Spinal cord (tissue), 10 donors: Measurements from ENCODE around the gene GABRD. TPM values are rescaled to one million over a fixed set of nuclear protein-coding genes. Genes with fewer than 3 reads are reported as not detected.

Source experiments
- DNase-seq, 6 donors: peaks; one replicate each; pipeline versions ENCODE4 v3.0.0 to v3.0.0-alpha.2; 2013 to 2015; ENCODE audit warnings: low spot score in 6 of 6, low read depth in 4 of 6
- H3K27ac ChIP-seq: one replicate; pipeline ENCODE4 v1.5.1; 2013; ENCODE audit warnings: low read depth, low read length, control low read depth
- H3K27me3 ChIP-seq: one replicate; pipeline ENCODE4 v1.6.1; 2013; ENCODE audit warnings: low read length; ENCODE audit not compliant: control insufficient read depth, insufficient read depth
- H3K36me3 ChIP-seq: one replicate; pipeline ENCODE4 v1.6.1; 2013; ENCODE audit warnings: low read length; ENCODE audit not compliant: control insufficient read depth, insufficient read depth
- H3K4me1 ChIP-seq: one replicate; pipeline ENCODE4 v1.6.1; 2013; ENCODE audit warnings: low read length; ENCODE audit not compliant: control insufficient read depth, insufficient read depth
- H3K4me3 ChIP-seq: one replicate; pipeline ENCODE4 v1.5.1; 2013; ENCODE audit warnings: low read depth, low read length, control low read depth
- H3K9me3 ChIP-seq: one replicate; pipeline ENCODE4 v1.6.1; 2013; ENCODE audit warnings: low read length; ENCODE audit not compliant: control insufficient read depth, insufficient read depth
- WGBS: methylation state at CpG from one replicate; pipeline ENCODE4 v1.1.5; 2013; ENCODE audit warnings: missing lambda C conversion rate; ENCODE audit not compliant: insufficient coverage; 5-methylcytosine and 5-hydroxymethylcytosine counted together
- polyA plus RNA-seq, 2 donors: library from polyadenylated mRNA; unstranded; fragments of 120-200 nt; gene quantifications; one replicate each; pipeline ENCODE4 v1.2.1, GENCODE V29; 2013; ENCODE audit not compliant: insufficient read length in 2 of 2
- total RNA-seq, 2 donors: library from RNA; depleted of rRNA in 1 of 2; stranded (reverse); fragments of 120-200 nt in 1 of 2; fragments of >200 nt in 1 of 2; gene quantifications; one replicate each; pipeline versions ENCODE4 v1.2.3 to v1.2.4, GENCODE V29; 2013 to 2014
- donor health status: healthy.

The GABRD gene
- total and polyA plus RNA-seq, 4 donors: 0.88 to 5.2 (median 2.7) TPM

DNA sequence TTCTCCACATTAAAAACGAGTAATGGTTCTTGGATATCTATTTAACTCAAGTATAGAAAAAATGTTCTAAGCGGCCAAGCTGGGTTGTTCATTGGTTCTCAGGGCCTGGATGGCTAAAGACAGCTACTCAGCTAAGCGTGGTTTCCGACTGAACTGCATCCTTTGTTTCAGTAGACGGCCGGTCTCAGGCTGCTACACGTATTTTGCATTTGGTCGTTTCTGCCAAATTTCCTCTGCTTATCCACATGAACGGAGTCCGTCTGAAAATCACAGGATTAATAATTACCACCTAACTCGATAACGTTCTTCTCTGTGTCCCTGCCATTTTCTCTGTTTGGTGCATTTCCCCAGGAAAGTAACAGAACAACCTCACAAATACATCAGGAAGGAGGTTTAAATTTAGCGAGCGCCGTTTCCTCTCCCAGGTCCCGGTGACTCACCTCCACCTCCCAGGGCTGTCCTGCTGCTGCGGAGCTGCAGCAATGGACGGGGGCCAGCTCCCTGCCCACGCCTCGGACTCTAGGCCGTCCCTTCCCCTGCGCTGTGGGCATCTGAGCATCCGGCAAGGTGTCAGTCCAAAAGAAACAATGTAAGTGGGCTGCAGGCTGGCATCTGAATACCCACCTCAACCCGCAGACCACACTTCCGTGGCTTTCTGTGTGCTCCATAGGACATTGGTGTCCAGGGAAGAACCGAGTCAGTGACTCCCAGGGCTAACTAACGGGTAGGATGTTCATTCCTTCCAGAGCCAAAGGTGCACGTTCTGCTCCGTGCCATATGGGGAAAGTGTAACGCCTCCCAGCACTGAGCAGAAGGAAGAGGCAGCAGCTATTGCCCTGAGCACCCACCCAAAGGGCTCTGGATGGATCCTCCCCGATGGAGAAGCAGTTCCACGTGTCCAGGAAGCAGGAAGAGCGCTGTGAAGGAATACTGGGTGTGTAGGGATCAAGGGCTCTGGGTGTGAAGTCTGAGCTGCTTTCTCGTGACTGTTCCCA is 4.1 kb upstream of the GABRD start:
- Histone ChIP-seq H3K27me3 (peaks cover 28% of the 10 kb centered on the region), H3K4me1 (peaks cover 11% of the 10 kb centered on the region), H3K27ac (no peak overlapping the region), H3K9me3 (no peaks in the 10 kb centered on the region), H3K4me3 (no peak overlapping the region), H3K36me3 (no peaks in the 10 kb centered on the region)
- WGBS: 69% methylated on average over 32 of the region's 34 CpGs
- DNase-seq: peak in 1 of 6 donors; percentile 24

DNA sequence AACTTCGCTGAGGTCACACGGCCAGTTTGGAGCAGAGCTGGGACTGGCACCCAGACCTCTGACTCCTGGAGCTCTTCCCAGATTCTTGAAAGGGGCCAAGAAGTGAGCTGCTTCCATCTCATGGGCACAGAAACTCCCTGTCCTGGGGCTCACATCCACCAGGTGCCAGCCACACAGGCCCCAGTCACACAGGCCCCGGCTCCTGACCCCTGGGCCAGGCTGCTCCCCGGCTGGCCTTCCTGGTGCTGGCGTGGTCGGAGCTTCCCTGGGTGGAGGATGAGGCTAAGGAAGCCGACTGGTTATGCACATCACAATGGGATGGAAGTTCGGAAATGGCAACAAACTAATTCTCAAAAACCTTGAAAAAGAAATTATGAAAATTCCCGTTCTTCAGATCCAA is 3.0 kb upstream of the GABRD start:
- DNase-seq: no peak
- Histone ChIP-seq H3K9me3 (no peaks in the 10 kb centered on the region), H3K27ac (no peak overlapping the region), H3K4me1 (peaks cover 14% of the 10 kb centered on the region), H3K4me3 (no peak overlapping the region), H3K36me3 (no peaks in the 10 kb centered on the region), H3K27me3 (peaks cover 39% of the 10 kb centered on the region)
- 73% methylated on average over 5 of the region's 9 CpGs for WGBS

DNA sequence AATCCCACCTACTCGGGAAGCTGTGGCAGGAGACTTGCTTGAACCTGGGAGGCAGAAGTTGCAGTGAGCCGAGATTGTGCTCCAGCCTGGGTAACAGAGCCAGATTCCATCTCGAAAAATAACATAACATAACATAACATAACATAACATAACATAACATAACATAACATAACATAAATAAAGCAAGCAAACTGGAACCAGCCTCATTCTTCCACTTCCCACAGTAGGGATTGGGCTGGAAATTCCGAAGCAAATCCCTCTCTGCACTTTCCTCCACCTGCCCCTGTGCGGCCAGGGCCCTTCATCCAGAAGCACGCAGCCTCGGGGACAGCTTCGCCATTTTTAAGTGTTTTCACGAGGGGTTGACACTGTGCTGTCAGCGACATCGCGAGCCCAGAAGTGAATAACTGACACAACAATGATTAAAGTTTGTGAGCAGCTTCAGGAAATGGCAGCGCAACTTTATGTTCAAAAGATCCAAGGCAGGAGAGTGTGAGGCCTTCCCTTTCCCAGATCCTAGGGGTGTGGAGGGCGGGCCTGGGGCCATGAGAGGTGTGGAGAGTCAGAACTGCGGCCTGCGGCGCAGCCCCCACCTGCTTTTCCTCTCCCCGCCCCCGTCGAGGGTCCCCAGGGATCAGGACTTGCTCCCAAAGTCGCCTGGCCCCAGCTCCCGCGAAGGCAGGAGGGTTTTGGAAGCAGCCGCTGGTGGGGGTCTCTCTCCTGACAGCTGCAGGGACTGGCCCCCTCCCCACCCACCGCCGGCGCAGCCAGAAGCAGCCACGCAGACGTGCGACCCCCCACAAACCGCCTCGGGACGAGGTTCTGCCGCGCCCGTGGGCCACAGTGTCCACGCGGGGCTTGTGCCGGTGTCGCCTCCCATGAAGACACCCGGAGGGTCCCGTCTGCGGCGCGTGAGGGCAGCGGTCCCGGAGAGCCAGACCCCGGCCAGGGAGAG is 651 bp upstream of the GABRD start:
- Histone ChIP-seq H3K36me3 (peaks cover 2% of the 10 kb centered on the region), H3K9me3 (no peaks in the 10 kb centered on the region), H3K4me1 (peaks cover 17% of the 10 kb centered on the region), H3K27ac (no peak overlapping the region), H3K27me3 (peaks cover 54% of the 10 kb centered on the region), H3K4me3 (no peak overlapping the region)
- 18% methylated on average over 38 of the region's 48 CpGs for WGBS
- no peak for DNase-seq

DNA sequence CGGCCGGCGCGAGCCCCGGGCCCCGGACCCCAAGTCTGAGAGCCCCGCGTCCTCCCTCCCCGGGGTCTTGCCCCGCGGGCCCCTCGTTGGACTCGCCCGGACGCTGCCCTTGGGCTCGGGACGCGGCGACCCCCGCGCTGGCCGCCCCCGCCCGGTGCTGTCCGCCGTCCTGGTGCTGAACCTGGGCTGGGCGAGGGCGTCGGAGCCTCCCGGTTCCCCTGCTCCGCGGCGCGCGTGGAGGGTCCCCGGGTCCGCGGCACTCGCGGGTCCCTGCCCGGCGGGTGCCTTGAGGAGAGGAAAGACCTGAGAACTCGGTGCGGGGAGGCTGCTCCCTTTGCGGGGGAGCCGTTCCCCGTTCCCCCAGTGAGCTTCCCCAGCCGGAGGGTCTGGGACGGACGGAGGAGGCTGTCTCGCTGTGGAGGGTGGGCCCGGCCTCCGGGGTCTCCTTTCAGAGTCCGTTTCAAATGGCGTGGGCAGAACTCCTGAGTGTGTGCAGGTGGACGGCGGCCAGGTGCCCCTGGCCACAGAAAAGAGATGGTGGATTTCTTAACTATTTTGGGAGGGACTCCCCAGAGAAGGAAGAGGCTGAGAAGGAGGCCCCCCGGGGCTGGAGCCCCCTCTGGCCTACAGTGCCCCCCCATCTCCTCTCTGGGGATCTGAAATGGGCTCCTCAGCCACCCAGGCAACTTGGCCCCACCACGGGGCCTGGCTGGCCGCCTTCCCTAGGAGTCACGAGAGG is 595 bp downstream of the GABRD start:
- Histone ChIP-seq H3K4me3 (no peak overlapping the region), H3K27ac (no peak overlapping the region), H3K9me3 (no peaks in the 10 kb centered on the region), H3K27me3 (peaks cover 54% of the 10 kb centered on the region), H3K4me1 (peaks cover 17% of the 10 kb centered on the region), H3K36me3 (peaks cover 2% of the 10 kb centered on the region)
- peak in 1 of 6 donors; percentile 23 for DNase-seq
- 9% methylated on average over 59 of the region's 61 CpGs for WGBS

DNA sequence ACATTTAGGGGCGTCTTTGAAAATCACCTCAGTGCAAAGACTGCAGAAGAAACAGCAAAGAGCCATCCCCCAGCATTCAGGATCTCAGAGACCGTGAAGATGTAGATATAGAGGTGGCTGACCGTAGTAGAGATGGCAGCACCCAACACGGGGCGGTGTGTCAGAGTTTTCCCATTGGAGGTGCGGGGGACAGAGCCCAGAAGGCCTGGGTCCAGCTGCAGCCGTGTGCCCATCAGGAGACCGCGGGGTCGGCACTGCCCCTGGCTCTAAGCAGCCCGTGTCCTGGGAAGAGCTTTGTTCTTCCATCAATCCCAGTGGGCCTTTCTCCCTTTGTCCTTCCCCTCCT is 1.1 kb downstream of the GABRD start:
- Histone ChIP-seq H3K4me3 (no peak overlapping the region), H3K9me3 (no peaks in the 10 kb centered on the region), H3K4me1 (peaks cover 20% of the 10 kb centered on the region), H3K27me3 (peaks cover 50% of the 10 kb centered on the region), H3K36me3 (peaks cover 7% of the 10 kb centered on the region), H3K27ac (no peak overlapping the region)
- 65% methylated on average over 11 of the region's 11 CpGs for WGBS
- DNase-seq: no peak

DNA sequence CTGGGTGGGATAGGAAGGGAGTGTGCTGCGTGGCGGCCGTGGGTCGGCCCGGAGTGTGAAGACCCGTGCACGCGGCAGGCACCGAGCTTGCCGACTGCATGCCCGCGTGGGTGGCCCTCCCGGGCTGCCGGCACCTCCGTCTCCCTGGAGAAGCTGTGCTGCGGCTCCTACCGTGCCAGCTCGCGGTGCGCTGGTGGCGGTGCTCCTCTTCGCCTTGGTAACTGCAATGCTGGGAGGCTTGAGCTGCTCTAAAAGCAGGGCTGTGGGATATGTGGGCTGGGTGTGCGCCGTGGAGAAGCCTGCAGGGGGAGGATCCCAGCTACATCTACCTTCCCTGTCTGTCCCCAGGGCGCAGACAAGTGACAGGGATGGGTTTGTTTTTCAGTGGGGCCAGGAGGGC is 2.4 kb downstream of the GABRD start:
- Histone ChIP-seq H3K36me3 (peaks cover 10% of the 10 kb centered on the region), H3K9me3 (no peaks in the 10 kb centered on the region), H3K27ac (no peak overlapping the region), H3K4me3 (no peak overlapping the region), H3K4me1 (peaks cover 30% of the 10 kb centered on the region), H3K27me3 (peaks cover 48% of the 10 kb centered on the region)
- no peak for DNase-seq
- 72% methylated on average over 20 of the region's 25 CpGs for WGBS

DNA sequence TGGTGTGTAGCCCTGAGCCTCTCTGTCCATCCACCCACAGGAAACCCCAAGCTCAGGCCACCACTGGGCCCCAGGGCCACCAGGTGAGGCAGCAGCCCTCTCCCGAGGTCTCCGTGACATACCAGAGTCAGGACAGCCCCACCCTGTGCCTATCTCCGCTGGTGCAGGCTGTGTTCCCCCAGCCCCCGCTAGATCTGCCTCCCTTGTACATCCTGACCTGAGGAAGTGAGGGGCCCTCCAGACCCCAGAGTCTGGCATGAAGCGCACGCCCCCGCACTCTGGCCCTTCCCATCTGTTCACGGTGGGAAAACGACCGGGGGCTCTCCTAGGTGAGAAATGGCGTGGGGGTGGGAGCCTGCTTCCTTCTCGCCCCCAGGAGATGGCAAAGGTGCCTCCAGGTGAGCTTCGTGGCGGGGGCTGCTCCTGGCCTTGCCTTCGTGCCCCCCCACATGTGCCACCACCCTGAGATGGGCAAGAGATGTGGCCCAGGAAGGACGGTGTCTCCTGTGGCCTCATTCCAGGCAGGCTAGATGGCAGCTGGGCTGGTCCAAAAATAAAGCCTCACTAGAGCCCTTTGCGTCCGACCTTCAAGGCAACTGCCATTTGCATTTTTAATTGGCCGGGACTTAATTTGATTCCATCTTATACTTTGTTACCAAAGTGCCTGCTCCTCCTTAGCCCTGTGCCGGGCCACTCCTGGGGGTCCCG is 3.1 kb downstream of the GABRD start:
- DNase-seq: no peak
- peaks cover 44% of the 10 kb centered on the region for H3K27me3 ChIP-seq

DNA sequence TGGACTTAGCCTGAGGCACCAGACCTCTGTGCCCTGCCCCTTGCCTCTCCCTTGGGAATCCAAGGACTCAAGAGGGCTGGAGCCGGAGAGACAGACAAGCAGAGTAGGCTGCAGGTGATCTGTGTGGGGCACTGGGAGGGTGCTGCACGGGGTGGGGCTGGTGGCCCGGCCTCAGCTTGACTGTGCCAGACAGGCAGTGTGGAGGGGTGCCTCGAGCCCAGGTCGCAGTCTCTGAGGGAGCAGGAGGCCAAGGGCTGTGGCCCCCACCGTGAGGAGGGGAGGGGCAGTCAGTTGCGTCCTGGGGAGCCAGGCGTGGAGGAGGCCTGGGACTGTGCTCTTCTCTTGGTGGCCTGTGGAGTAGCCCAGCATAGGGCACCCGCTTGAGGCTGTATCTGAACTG is 4.0 kb downstream of the GABRD start:
- Histone ChIP-seq H3K36me3 (peaks cover 10% of the 10 kb centered on the region), H3K4me3 (no peak overlapping the region), H3K4me1 (peaks cover 30% of the 10 kb centered on the region), H3K27ac (no peak overlapping the region), H3K9me3 (no peaks in the 10 kb centered on the region), H3K27me3 (peaks cover 38% of the 10 kb centered on the region)
- no peak for DNase-seq
- WGBS: 80% methylated on average over 8 of the region's 9 CpGs

More for the DNA sequence above, 3.1 kb downstream of the GABRD start:
- no peak overlapping the region for H3K27ac ChIP-seq
- H3K9me3 ChIP-seq: no peaks in the 10 kb centered on the region
- H3K4me1 ChIP-seq: peaks cover 30% of the 10 kb centered on the region
- H3K36me3 ChIP-seq: peaks cover 10% of the 10 kb centered on the region
- H3K4me3 ChIP-seq: no peak overlapping the region
- 82% methylated on average over 18 of the region's 21 CpGs for WGBS
